ENCODE results near the gene PCSK6. TPM values are rescaled to one million over a fixed set of nuclear protein-coding genes. Genes with fewer than 3 reads are reported as not detected.

Gene PCSK6
- total RNA-seq, 2 experiments from 2014 or later: 0.57 TPM; not detected in 1

DNA sequence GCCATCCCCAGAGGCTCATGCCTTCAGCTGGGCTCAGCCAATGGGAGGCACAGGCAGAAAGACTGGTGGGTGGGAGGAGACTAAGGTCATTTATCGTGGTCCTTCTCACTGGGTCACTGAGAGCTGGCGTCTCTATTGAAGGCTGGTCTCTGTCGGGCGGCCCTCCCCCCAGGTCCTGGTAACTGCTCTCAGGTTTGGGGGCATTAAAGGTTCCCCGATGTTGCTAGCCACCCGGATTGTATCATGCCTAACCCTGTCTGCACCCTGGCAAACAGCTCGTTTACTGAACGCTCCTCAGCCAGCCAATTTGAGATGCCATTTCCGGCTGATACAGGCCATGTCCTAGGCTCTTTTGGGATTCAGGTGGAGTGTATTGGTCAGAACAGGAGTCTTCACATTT is 222.7 kb downstream of the PCSK6 start:
- no peaks in the 10 kb centered on the region for H3K9me3 ChIP-seq (ENCODE audit: low read length)
- no peaks in the 10 kb centered on the region for H3K9me2 ChIP-seq (ENCODE audit: insufficient read depth, low read length)
- H3K36me3 ChIP-seq (ENCODE audit: insufficient read depth, low read length): peaks cover 27% of the 10 kb centered on the region
- no peaks in the 10 kb centered on the region for H3K4me1 ChIP-seq (ENCODE audit: insufficient read depth, low read length, poor library complexity, severe bottlenecking)
- no peak overlapping the region for H3K4me2 ChIP-seq (ENCODE audit: low read length)
- TF ChIP-seq, protein P1, sequence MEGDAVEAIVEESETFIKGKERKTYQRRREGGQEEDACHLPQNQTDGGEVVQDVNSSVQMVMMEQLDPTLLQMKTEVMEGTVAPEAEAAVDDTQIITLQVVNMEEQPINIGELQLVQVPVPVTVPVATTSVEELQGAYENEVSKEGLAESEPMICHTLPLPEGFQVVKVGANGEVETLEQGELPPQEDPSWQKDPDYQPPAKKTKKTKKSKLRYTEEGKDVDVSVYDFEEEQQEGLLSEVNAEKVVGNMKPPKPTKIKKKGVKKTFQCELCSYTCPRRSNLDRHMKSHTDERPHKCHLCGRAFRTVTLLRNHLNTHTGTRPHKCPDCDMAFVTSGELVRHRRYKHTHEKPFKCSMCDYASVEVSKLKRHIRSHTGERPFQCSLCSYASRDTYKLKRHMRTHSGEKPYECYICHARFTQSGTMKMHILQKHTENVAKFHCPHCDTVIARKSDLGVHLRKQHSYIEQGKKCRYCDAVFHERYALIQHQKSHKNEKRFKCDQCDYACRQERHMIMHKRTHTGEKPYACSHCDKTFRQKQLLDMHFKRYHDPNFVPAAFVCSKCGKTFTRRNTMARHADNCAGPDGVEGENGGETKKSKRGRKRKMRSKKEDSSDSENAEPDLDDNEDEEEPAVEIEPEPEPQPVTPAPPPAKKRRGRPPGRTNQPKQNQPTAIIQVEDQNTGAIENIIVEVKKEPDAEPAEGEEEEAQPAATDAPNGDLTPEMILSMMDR (conservative IDR thresholded peaks at IDR 0.05; ENCODE audit: low read length): no peak
- TF ChIP-seq EZH2phosphoT487 (IDR thresholded peaks at IDR 0.05; ENCODE audit: borderline replicate concordance, low read depth, low read length): no peak
- DNase-seq (ENCODE audit: low spot score): no peak
- no peak overlapping the region for H3K4me3 ChIP-seq (ENCODE audit: low read depth, low read length, poor library complexity, severe bottlenecking)
- CTCF ChIA-PET (ENCODE audit: unreplicated experiment): no interaction called here
- no peak overlapping the region for H2AFZ ChIP-seq (ENCODE audit: low read length)
- H3K27ac ChIP-seq (ENCODE audit: low read depth, low read length, poor library complexity, severe bottlenecking): no peak overlapping the region
- H4K20me1 ChIP-seq (ENCODE audit: insufficient read depth, low read length): no peaks in the 10 kb centered on the region
- H3K79me2 ChIP-seq (ENCODE audit: insufficient read depth, low read depth, low read length): no peaks in the 10 kb centered on the region
- intact Hi-C loops (cut with micrococcal nuclease; ENCODE audit: unreplicated experiment): no loop called here
- POLR2A ChIA-PET: no interaction called here
- no TSS peak for BruUV-seq (replicated peaks)

DNA sequence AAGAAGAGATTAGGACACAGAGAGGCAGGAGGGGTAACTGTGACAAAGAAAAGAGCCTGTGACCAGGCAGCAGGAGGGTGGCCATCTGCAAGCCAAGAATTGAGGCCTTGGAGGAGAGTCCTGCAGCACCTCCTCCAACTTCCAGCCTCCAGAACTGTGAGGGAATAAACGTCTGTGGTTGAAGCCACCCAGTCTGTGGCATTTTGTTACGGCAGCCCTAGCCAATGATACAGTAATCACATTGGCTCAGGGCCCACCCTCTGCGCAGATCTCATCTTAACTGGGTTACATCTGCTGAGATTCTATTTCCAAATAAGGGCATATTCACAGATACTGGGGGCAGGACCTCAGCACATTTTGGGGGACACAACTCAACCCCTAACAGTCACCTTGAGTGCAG is 223.5 kb downstream of the PCSK6 start:
- BruUV-seq (replicated peaks): no TSS peak
- TF ChIP-seq, protein P1 (conservative IDR thresholded peaks at IDR 0.05; ENCODE audit: low read length): no peak
- no peak for TF ChIP-seq EZH2phosphoT487 (IDR thresholded peaks at IDR 0.05; ENCODE audit: borderline replicate concordance, low read depth, low read length)
- Histone ChIP-seq H3K36me3 (ENCODE audit: insufficient read depth, low read length) (peaks cover 20% of the 10 kb centered on the region), H2AFZ (ENCODE audit: low read length) (no peak overlapping the region), H3K4me2 (ENCODE audit: low read length) (no peak overlapping the region), H3K4me3 (ENCODE audit: low read depth, low read length, poor library complexity, severe bottlenecking) (no peak overlapping the region), H3K79me2 (ENCODE audit: insufficient read depth, low read depth, low read length) (no peaks in the 10 kb centered on the region), H3K9me2 (ENCODE audit: insufficient read depth, low read length) (no peaks in the 10 kb centered on the region), H3K4me1 (ENCODE audit: insufficient read depth, low read length, poor library complexity, severe bottlenecking) (no peaks in the 10 kb centered on the region), H3K27ac (ENCODE audit: low read depth, low read length, poor library complexity, severe bottlenecking) (no peak overlapping the region), H3K9me3 (ENCODE audit: low read length) (no peaks in the 10 kb centered on the region), H4K20me1 (ENCODE audit: insufficient read depth, low read length) (no peaks in the 10 kb centered on the region)
- CTCF ChIA-PET (ENCODE audit: unreplicated experiment): no interaction called here
- POLR2A ChIA-PET: interaction anchor here (0.7 kb wide), 1 partner anchor 25 kb away, joined by 3 read pairs; no protein-coding TSS in a partner anchor
- intact Hi-C loops (cut with micrococcal nuclease; ENCODE audit: unreplicated experiment): no loop called here
- DNase-seq (ENCODE audit: low spot score): no peak

DNA sequence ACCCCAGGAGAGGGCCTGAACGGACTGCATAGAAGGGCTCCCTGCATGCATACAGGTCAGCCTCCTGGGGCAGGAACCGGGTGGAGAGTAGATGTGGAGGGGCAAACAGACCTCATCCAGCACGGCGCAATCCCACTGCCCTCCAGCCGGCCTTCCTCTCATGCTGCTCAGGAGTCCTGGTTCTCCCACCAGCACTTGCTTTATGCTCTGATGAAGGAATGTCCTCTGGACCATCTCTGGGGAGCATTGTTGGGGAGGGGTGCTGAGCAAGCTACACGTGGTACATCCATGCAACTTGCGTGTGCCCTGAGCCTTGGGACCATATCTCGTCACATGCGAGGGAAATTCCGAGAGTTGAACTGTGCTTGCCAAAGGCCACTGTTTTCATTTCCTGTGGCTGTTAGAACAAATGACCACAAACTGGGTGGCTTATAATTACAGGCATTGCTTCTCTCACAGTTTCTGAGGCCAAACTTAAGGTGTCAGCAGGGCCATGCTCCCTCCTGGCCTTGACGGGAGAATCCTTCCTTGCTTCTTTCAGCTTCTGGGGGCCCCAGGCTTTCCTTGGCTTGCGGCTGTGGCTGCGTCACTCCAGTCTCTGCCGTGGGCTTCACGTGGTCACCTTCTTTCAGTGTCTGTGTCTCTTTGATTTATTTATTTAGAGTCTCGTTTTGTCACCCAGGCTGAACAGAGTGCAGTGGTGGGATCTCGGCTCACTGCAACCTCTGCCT is 224.4 kb downstream of the PCSK6 start:
- no peak for DNase-seq (ENCODE audit: low spot score)
- no peak overlapping the region for H3K27ac ChIP-seq (ENCODE audit: low read depth, low read length, poor library complexity, severe bottlenecking)
- CTCF ChIA-PET (ENCODE audit: unreplicated experiment): no interaction called here

More for the DNA sequence above, 224.4 kb downstream of the PCSK6 start:
- H3K4me1 ChIP-seq (ENCODE audit: insufficient read depth, low read length, poor library complexity, severe bottlenecking): no peaks in the 10 kb centered on the region
- H3K36me3 ChIP-seq (ENCODE audit: insufficient read depth, low read length): peaks cover 11% of the 10 kb centered on the region; the same call in 1 of the 2 replicates
- intact Hi-C loops (cut with micrococcal nuclease; ENCODE audit: unreplicated experiment): no loop called here
- TF ChIP-seq, protein P1 (conservative IDR thresholded peaks at IDR 0.05; ENCODE audit: low read length): no peak
- no peak for TF ChIP-seq EZH2phosphoT487 (IDR thresholded peaks at IDR 0.05; ENCODE audit: borderline replicate concordance, low read depth, low read length)
- BruUV-seq (replicated peaks): no TSS peak
- POLR2A ChIA-PET: interaction anchor here (0.7 kb wide), 1 partner anchor 26 kb away, joined by 3 read pairs; no protein-coding TSS in a partner anchor
- no peak overlapping the region for H3K4me2 ChIP-seq (ENCODE audit: low read length)
- no peaks in the 10 kb centered on the region for H3K9me2 ChIP-seq (ENCODE audit: insufficient read depth, low read length)
- H3K79me2 ChIP-seq (ENCODE audit: insufficient read depth, low read depth, low read length): no peaks in the 10 kb centered on the region
- no peak overlapping the region for H3K4me3 ChIP-seq (ENCODE audit: low read depth, low read length, poor library complexity, severe bottlenecking)
- no peaks in the 10 kb centered on the region for H3K9me3 ChIP-seq (ENCODE audit: low read length)
- no peaks in the 10 kb centered on the region for H4K20me1 ChIP-seq (ENCODE audit: insufficient read depth, low read length)
- H2AFZ ChIP-seq (ENCODE audit: low read length): no peak overlapping the region
